DMS 273 treated with DMSO at 0.1 percent for 48 hours (cell line): ENCODE measurements around the gene ZNF490.
"Not testable (repeated sequence)": the region's sequence is repeated elsewhere in the genome, so short reads cannot be mapped to it uniquely, and the experiment has no call there.

Experiments
- DNase-seq: peaks from one replicate; lab custom pipeline; 2025; lab: John Stamatoyannopoulos, UW

Gene ZNF490

GRCh38 chr19:12610540-12611360 is at the start of gene ZNF490, which contains the start of gene ZNF791:
TSS of gene ZNF490 (minus strand) at chr19:12610813. CDS start at chr19:12610680, 133 bp downstream.
TSS of gene ZNF791 (plus strand) at chr19:12610920. CDS start at chr19:12611080, 160 bp downstream.
- peak; percentile 96 for DNase-seq

GRCh38 chr19:12657966-12658365 is 47.4 kb upstream of the ZNF490 start:
- no peak for DNase-seq

GRCh38 chr19:12656899-12657571 is 46.4 kb upstream of the ZNF490 start:
- no peak for DNase-seq

GRCh38 chr19:12655546-12655945 is 44.9 kb upstream of the ZNF490 start:
- DNase-seq: no peak

- no peak for DNase-seq
Measured at GRCh38 chr19:12652219-12652618, 41.6 kb upstream of the ZNF490 start.

GRCh38 chr19:12649941-12650340 is 39.3 kb upstream of the ZNF490 start:
- DNase-seq: no peak

- no peak for DNase-seq
Measured at GRCh38 chr19:12648088-12648487, 37.5 kb upstream of the ZNF490 start.

- DNase-seq: no peak
Measured at GRCh38 chr19:12647490-12648071, 37.0 kb upstream of the ZNF490 start.

GRCh38 chr19:12647047-12647446 is 36.4 kb upstream of the ZNF490 start:
- DNase-seq: no peak

GRCh38 chr19:12646551-12646950 is 35.9 kb upstream of the ZNF490 start:
- no peak for DNase-seq

- not testable (repeated sequence) for DNase-seq
Measured at GRCh38 chr19:12643716-12644115, 33.1 kb upstream of the ZNF490 start.

- DNase-seq: no peak
Measured at GRCh38 chr19:12642506-12642905, 31.9 kb upstream of the ZNF490 start.

- DNase-seq: no peak
Measured at GRCh38 chr19:12641456-12641855, 30.8 kb upstream of the ZNF490 start.

GRCh38 chr19:12639901-12640613 is 29.4 kb upstream of the ZNF490 start:
- DNase-seq: peak; percentile 56

GRCh38 chr19:12638611-12639182 is 28.1 kb upstream of the ZNF490 start:
- no peak for DNase-seq

- no peak for DNase-seq
Measured at GRCh38 chr19:12636631-12637030, 26.0 kb upstream of the ZNF490 start.

GRCh38 chr19:12629215-12629614 is 18.6 kb upstream of the ZNF490 start:
- DNase-seq: no peak

GRCh38 chr19:12628040-12629022 is 17.7 kb upstream of the ZNF490 start:
- DNase-seq: no peak

- no peak for DNase-seq
Measured at GRCh38 chr19:12626958-12627357, 16.3 kb upstream of the ZNF490 start.

- DNase-seq: no peak
Measured at GRCh38 chr19:12623361-12624031, 12.9 kb upstream of the ZNF490 start.
